ENCODE data around the gene STN1. TPM values are rescaled to one million over a fixed set of nuclear protein-coding genes. Genes with fewer than 3 reads are reported as not detected.

Gene STN1
- total and polyA plus RNA-seq, 9 of the 15 experiments (the other 6 are each of a cell fraction or from before 2014, with no cell fraction given) = 9.1 to 19.6 (median 13.8) TPM

- H3K27ac ChIP-seq (ENCODE audit: extremely low read depth, low read depth, low read length) = no peak overlapping the region
- CTCF ChIA-PET (ENCODE audit: low intra/inter-chr PET ratio) = no interaction called here
Observed at GRCh38 chr10:103893817-103894216, 24.2 kb downstream of the STN1 start.

More at GRCh38 chr10:103893817-103894216, 24.2 kb downstream of the STN1 start:
- Histone ChIP-seq H3K79me2 (ENCODE audit: control insufficient read depth, insufficient read depth, low read length) (no peaks in the 10 kb centered on the region), H3K4me3 (no peak overlapping the region), H3K4me1 (replicated peaks in 1 of 2; ENCODE audit: control insufficient read depth in 2 of 2, insufficient read depth in 2 of 2, low read length in 2 of 2) (no peaks in the 10 kb centered on the region; a peak in 1 of 5 replicates), H3K36me3 (ENCODE audit: control insufficient read depth, insufficient read depth, low read length) (peaks cover 11% of the 10 kb centered on the region; the same call in 2 of the 3 replicates), H3K9me1 (ENCODE audit: control insufficient read depth, insufficient read depth, low read length) (no peaks in the 10 kb centered on the region), H3K27me3 (ENCODE audit: control insufficient read depth in 2 of 2, insufficient read depth in 2 of 2, low read length in 2 of 2) (no peaks in the 10 kb centered on the region), H3K9ac (ENCODE audit: insufficient read depth in 1 of 2, low read depth in 2 of 2, low read length in 2 of 2) (no peak overlapping the region), H3K9me3 (replicated peaks; ENCODE audit: control insufficient read depth, insufficient read depth, low read depth, low read length) (no peaks in the 10 kb centered on the region), H4K20me1 (replicated peaks; ENCODE audit: control insufficient read depth, insufficient read depth, low read length) (no peaks in the 10 kb centered on the region), H2AFZ (ENCODE audit: low read depth, low read length) (no peak overlapping the region), H3K4me2 (ENCODE audit: insufficient read depth, low read length) (no peak overlapping the region)
- WGBS (ENCODE audit: insufficient coverage, low coverage, missing lambda C conversion rate) = 7% methylated on average over 2 of the region's 2 CpGs
- no peak for ATAC-seq
- TF ChIP-seq PTTG1 (tag; IDR thresholded peaks at IDR 0.05; ENCODE audit: low read depth) = no peak
- TF ChIP-seq NFIX (CRISPR knock-in tag; IDR thresholded peaks at IDR 0.05; ENCODE audit: low read depth) = no peak
- TF ChIP-seq GATAD2A (IDR thresholded peaks at IDR 0.05) = no peak
- TF ChIP-seq CUX1 (CRISPR knock-in tag; IDR thresholded peaks at IDR 0.05) = no peak
- TF ChIP-seq ZBTB49 (CRISPR knock-in tag; IDR thresholded peaks at IDR 0.05; ENCODE audit: borderline replicate concordance) = no peak
- no peak for TF ChIP-seq EWSR1 (IDR thresholded peaks at IDR 0.05; ENCODE audit: borderline replicate concordance, low read depth, partially characterized antibody)
- no peak for TF ChIP-seq ZNF76 (CRISPR knock-in tag; IDR thresholded peaks at IDR 0.05; ENCODE audit: borderline replicate concordance)
- POLR2A ChIA-PET = no interaction called here
- in situ Hi-C loops (cut with MboI) (loop anchor here (10.0 kb wide), 1 partner anchor 311 kb away; no protein-coding TSS in a partner anchor), intact Hi-C loops (cut with micrococcal nuclease) (no loop called here)
- no TSS peak for BruUV-seq (replicated peaks)
- no peak for FAIRE-seq
- DNase-seq (ENCODE audit: extremely low read depth in 1 of 4, low spot score in 3 of 4) = no peak

All from K562 (cell line).